Thoracic aorta (tissue), 2 donors: Measurements from ENCODE around the gene RBFOX1. TPM values are rescaled to one million over a fixed set of nuclear protein-coding genes. Genes with fewer than 3 reads are reported as not detected.

ENCODE experiments used
- ATAC-seq: fragments of 150-250 bp; one replicate; pipeline ENCODE4 v1.8.0; 2017; ENCODE audit warnings: low read depth; ENCODE audit not compliant: insufficient number of reproducible peaks, low FRiP score
- DNase-seq: peaks from one replicate; pipeline ENCODE4 v3.0.0-alpha.2; 2020; ENCODE audit warnings: low spot score
- H3K27ac ChIP-seq, 2 donors: fragments of 200-600 bp; sonication (generic); 1 replicate in 1 of 2; 2 replicates in 1 of 2; pipeline ENCODE4 v1.5.1; 2016; ENCODE audit warnings: mild to moderate bottlenecking in 2 of 2, moderate library complexity in 2 of 2
- H3K27me3 ChIP-seq: fragments of 200-600 bp; sonication (generic); replicated peaks from 2 replicates; pipeline ENCODE4 v1.6.0; 2016; ENCODE audit warnings: mild to moderate bottlenecking; ENCODE audit not compliant: insufficient read depth
- H3K36me3 ChIP-seq: fragments of 200-600 bp; sonication (generic); one replicate; pipeline ENCODE4 v1.5.1; 2016
- H3K4me1 ChIP-seq, 2 donors: fragments of 200-600 bp; sonication (generic); 1 replicate in 1 of 2; 2 replicates in 1 of 2; pipeline versions ENCODE4 v1.5.1 to v1.6.0; 2016; ENCODE audit warnings: low read depth in 2 of 2, mild to moderate bottlenecking in 1 of 2; ENCODE audit not compliant: control insufficient read depth in 1 of 2
- H3K4me3 ChIP-seq: fragments of 200-600 bp; sonication (generic); 2 replicates; pipeline ENCODE4 v1.5.1; 2016; ENCODE audit warnings: mild to moderate bottlenecking
- H3K9me3 ChIP-seq: fragments of 200-600 bp; sonication (generic); 2 replicates; pipeline ENCODE4 v1.5.1; 2016
- CTCF ChIP-seq: fragments of 200-600 bp; sonication (generic); IDR thresholded peaks from one replicate; pipeline ENCODE4 v1.5.1; 2019; ENCODE audit warnings: antibody characterized with exemption
- total RNA-seq, 2 donors: library from RNA; depleted of rRNA; stranded (reverse); fragments of >200 nt; gene quantifications; one replicate each; pipeline versions ENCODE4 v1.1.0 to v1.2.3, GENCODE V29; 2016

RBFOX1 gene
- total RNA-seq, 2 donors from 2014 or later = not detected

DNA sequence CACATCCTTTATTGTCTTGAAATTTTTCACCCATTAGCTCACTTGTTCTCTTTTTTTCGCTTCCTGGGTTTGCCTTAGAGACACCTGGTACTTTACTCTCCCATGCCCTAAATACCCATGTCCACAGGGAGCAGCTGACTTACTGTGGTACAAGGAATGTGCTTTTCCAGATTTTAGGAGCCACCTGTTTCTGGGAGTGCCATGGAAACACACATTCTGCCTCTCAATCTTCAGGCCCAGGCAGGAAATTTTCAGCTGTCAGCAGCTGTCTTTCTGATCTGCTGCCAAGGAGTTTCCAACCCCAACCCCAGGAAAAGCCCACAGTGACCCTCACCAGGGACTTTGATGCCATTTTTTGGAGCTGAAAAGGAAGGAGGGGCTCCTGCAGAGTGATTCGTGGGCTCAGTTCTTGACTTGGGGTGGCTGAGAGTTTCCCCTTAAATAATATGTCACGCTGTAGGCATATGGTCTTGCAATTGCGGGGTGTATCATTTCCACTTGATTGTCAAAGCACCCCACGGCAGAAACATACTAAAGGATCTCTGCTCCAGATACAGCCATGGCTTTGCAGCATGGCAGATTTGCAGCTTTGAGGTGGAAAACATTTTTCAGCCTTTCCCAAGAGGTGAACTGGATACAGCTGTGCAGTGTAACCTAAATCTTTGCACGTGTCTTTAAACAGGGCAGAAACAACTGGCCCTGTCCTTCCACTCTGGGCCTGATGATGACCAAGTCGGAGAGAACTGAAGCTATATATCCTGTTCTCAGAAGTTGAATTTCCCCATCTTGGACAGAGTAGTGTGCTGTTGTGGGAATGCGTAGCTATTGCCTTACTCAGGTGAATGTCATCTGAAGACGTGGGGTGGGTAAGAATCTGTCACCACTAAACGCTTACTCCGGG lies 19.2 kb downstream of the RBFOX1 start:
- TF ChIP-seq CTCF = no peak
- Histone ChIP-seq H3K27ac (no peak overlapping the region), H3K27me3 (no peaks in the 10 kb centered on the region), H3K4me3 (no peak overlapping the region), H3K36me3 (no peaks in the 10 kb centered on the region), H3K9me3 (no peaks in the 10 kb centered on the region), H3K4me1 (no peaks in the 10 kb centered on the region)
- DNase-seq = no peak
- ATAC-seq = no peak

- Histone ChIP-seq H3K4me1 (no peaks in the 10 kb centered on the region), H3K4me3 (no peak overlapping the region), H3K27ac (no peak overlapping the region), H3K36me3 (no peaks in the 10 kb centered on the region), H3K27me3 (no peaks in the 10 kb centered on the region), H3K9me3 (no peaks in the 10 kb centered on the region)
- DNase-seq = no peak
- no peak for TF ChIP-seq CTCF
- ATAC-seq = no peak
Measured at GRCh38 chr16:7355758-7356157, 23.1 kb downstream of the RBFOX1 start.

DNA sequence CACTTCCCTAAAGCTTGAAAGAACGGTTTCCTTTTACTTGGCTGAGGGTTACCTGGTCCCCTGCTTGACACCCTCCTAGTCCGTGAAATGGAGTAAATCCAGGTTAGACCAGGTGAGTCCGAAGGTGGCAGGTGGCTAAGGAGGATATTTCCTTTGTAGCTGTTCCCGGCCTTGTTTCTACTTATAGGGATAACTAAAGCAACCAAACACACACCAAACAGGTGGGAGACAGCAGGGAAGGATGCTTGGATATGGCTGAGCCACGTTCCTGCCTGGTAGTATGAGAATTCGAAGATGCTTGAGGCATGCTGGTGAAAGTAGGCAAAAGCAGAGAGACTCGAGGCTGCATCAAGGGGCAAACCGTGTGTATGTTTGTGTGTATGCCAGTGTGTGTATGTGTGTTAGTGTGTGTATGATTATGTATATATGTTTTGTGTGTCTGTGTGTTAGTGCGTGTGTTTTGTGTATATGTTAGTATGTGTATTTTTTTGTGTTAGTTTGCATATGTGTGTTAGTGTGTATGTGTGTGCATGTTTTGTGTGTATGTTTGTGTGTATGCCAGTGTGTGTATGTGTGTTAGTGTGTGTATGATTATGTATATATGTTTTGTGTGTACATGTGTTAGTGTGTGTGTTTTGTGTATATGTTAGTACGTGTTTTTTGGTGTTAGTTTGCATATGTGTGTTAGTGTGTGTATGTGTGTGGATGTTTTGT lies 28.9 kb downstream of the RBFOX1 start:
- H3K4me3 ChIP-seq = no peak overlapping the region
- H3K27me3 ChIP-seq = no peaks in the 10 kb centered on the region
- no peak for ATAC-seq
- no peak for TF ChIP-seq CTCF
- no peaks in the 10 kb centered on the region for H3K9me3 ChIP-seq
- H3K36me3 ChIP-seq = no peaks in the 10 kb centered on the region
- no peak for DNase-seq
- H3K27ac ChIP-seq = no peak overlapping the region
- H3K4me1 ChIP-seq = no peaks in the 10 kb centered on the region

DNA sequence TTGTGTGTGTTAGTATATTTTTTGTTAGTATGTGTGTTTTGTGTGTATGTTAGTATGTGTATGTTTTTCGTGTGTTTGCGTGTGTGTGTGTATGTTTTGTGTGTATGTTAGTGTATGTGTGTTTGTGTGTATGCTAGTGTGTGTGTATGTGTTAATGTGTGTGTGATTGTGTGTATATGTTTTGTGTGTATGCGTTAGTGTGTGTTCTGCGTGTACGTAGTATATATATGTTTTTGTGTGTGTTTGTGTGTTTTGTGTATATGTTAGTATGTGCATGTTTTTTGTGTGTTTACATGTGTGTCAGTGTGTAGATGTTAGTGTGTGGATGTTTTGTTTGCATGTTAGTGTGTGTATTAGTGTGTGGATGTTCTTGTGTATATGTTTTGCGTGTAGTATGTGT lies 29.6 kb downstream of the RBFOX1 start:
- H3K27ac ChIP-seq = no peak overlapping the region
- no peaks in the 10 kb centered on the region for H3K36me3 ChIP-seq

More for the DNA sequence above, 29.6 kb downstream of the RBFOX1 start:
- H3K4me3 ChIP-seq = no peak overlapping the region
- H3K4me1 ChIP-seq = no peaks in the 10 kb centered on the region
- TF ChIP-seq CTCF = no peak
- H3K9me3 ChIP-seq = no peaks in the 10 kb centered on the region
- ATAC-seq (no peak), DNase-seq (no peak)
- no peaks in the 10 kb centered on the region for H3K27me3 ChIP-seq
